ENCODE measurements around the gene CALHM2.

Gene CALHM2

GRCh38 chr10:103450201-103450695 lies 1.9 kb downstream of the CALHM2 start:
- DNase-seq (ENCODE audit: low read depth in 2 of 2) = no peak

GRCh38 chr10:103449208-103450144 lies 2.7 kb downstream of the CALHM2 start:
- no peak for DNase-seq (ENCODE audit: low read depth in 2 of 2)

- DNase-seq (ENCODE audit: low read depth in 2 of 2) = no peak
Observed at GRCh38 chr10:103448746-103449145, 3.4 kb downstream of the CALHM2 start.

GRCh38 chr10:103447187-103447586 lies 5.0 kb downstream of the CALHM2 start:
- no peak for DNase-seq (ENCODE audit: low read depth in 2 of 2)

GRCh38 chr10:103445767-103446567 lies 6.2 kb downstream of the CALHM2 start:
- no peak for DNase-seq (ENCODE audit: low read depth in 2 of 2)

- DNase-seq (ENCODE audit: low read depth in 2 of 2) = no peak
Observed at GRCh38 chr10:103445366-103445765, 6.8 kb downstream of the CALHM2 start.

GRCh38 chr10:103444478-103444877 lies 7.7 kb downstream of the CALHM2 start:
- DNase-seq (ENCODE audit: low read depth in 2 of 2) = no peak

- DNase-seq (ENCODE audit: low read depth in 2 of 2) = no peak
Observed at GRCh38 chr10:103443475-103444185, 8.5 kb downstream of the CALHM2 start.

- DNase-seq (ENCODE audit: low read depth in 2 of 2) = no peak
Observed at GRCh38 chr10:103442031-103442461, 10.1 kb downstream of the CALHM2 start.

GRCh38 chr10:103441611-103442010 lies 10.6 kb downstream of the CALHM2 start:
- DNase-seq (ENCODE audit: low read depth in 2 of 2) = no peak

- DNase-seq (ENCODE audit: low read depth in 2 of 2) = no peak
Observed at GRCh38 chr10:103441206-103441605, 11.0 kb downstream of the CALHM2 start.

- no peak for DNase-seq (ENCODE audit: low read depth in 2 of 2)
Observed at GRCh38 chr10:103440416-103440815, 11.8 kb downstream of the CALHM2 start.

- DNase-seq (ENCODE audit: low read depth in 2 of 2) = no peak
Observed at GRCh38 chr10:103439776-103440175, 12.4 kb downstream of the CALHM2 start.

GRCh38 chr10:103433858-103434257 lies 18.3 kb downstream of the CALHM2 start:
- no peak for DNase-seq (ENCODE audit: low read depth in 2 of 2)

GRCh38 chr10:103431902-103432301 lies 20.3 kb downstream of the CALHM2 start:
- no peak for DNase-seq (ENCODE audit: low read depth in 2 of 2)

GRCh38 chr10:103429647-103430046 lies 22.5 kb downstream of the CALHM2 start:
- DNase-seq (ENCODE audit: low read depth in 2 of 2) = no peak

- no peak for DNase-seq (ENCODE audit: low read depth in 2 of 2)
Observed at GRCh38 chr10:103428989-103429643, 23.1 kb downstream of the CALHM2 start.

- DNase-seq (ENCODE audit: low read depth in 2 of 2) = no peak
Observed at GRCh38 chr10:103427866-103428265, 24.3 kb downstream of the CALHM2 start.

GRCh38 chr10:103423748-103424147 lies 28.4 kb downstream of the CALHM2 start:
- DNase-seq (ENCODE audit: low read depth in 2 of 2) = no peak

GRCh38 chr10:103419101-103419500 lies 33.1 kb downstream of the CALHM2 start:
- DNase-seq (ENCODE audit: low read depth in 2 of 2) = no peak

- no peak for DNase-seq (ENCODE audit: low read depth in 2 of 2)
Observed at GRCh38 chr10:103417601-103418000, 34.6 kb downstream of the CALHM2 start.
